T-helper 2 cell (primary cell): ENCODE measurements around the gene SIRT4.
"Not testable (repeated sequence)": the region's sequence is repeated elsewhere in the genome, so short reads cannot be mapped to it uniquely, and the experiment has no call there.

Source experiments
- DNase-seq, 5 experiments: peaks; one replicate each; pipeline versions ENCODE4 v3.0.0 to v3.0.0-alpha.2; 2012 to 2022

The SIRT4 gene

DNA sequence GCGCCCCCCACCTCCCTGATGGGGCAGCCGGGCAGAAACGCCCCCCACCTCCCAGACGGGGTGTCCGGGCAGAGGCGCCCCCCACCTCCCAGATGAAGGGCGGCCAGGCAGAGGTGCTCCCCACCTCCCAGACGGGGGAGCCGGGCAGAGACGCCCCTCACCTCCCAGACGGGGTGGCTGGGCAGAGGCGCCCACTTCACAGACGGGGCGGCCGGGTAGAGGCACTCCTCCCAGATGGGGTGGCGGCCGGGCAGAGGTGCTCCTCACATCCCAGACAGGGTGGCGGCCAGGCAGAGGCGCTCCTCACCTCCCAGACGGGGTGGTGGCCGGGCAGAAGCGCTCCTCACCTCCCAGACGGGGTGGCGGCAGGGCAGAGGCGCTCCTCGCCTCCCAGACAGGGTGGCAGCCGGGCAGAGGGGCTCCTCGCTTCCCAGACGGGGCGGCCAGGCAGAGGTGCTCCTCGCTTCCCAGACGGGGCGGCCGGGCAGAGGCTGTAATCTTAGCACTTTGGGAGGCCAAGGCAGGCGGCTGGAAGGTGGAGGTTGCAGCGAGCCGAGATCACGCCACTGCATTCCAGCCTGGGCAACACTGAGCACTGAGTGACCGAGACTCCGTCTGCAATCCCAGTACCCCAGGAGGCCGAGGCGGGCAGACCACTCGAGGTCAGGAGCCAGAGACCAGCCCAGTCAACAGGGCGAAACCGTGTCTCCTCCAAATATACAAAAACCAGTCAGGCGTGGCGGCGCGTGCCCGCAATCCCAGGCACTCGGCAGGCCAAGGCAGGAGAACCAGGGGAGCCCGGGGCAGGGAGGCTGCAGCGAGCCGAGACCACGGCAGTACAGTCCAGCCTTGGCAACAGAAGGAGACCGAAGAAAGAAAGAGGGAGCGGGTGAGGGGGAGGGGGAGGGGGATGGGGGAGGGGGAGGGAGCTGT lies 23.7 kb upstream of the SIRT4 start:
- DNase-seq = no peak

DNA sequence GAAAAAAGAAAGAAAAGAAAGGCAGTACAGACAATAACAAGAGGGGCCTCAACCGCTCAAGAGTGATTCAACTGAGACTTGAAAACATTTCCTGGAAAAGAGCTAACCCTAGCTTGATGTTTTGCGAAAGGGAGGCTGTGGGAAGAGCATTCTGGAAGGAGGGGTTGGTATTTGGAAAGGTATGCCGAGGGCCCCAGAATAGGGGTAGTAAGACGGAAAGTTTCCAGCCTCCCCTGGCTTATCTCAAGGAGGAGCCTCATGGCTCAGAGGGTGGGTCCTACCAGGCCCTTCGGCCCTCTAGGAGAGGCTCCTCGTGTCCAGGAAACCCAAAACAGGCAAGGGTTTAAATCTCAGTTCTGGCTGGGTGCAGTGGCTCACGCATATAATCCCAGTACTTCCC lies 18.8 kb upstream of the SIRT4 start:
- no peak for DNase-seq

DNA sequence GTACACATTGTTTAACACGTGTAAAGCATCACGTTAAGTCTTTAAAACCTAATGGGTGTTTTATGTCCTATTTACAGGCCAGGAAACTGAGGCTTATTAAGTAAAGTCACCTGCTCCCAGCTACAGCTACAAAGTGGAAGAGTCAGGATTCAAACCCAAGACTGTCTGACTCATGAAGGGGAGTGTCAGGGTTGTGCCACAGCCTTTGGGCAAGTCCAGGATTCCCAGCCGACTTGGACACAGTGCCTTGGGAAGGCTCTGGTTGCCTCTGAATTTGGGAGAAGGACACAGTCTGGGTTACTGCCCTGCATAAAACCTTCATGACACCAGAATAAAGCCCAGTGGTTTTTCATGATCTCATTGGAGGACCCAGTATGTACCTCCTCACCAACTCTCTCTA lies 17.7 kb upstream of the SIRT4 start:
- no peak for DNase-seq

DNA sequence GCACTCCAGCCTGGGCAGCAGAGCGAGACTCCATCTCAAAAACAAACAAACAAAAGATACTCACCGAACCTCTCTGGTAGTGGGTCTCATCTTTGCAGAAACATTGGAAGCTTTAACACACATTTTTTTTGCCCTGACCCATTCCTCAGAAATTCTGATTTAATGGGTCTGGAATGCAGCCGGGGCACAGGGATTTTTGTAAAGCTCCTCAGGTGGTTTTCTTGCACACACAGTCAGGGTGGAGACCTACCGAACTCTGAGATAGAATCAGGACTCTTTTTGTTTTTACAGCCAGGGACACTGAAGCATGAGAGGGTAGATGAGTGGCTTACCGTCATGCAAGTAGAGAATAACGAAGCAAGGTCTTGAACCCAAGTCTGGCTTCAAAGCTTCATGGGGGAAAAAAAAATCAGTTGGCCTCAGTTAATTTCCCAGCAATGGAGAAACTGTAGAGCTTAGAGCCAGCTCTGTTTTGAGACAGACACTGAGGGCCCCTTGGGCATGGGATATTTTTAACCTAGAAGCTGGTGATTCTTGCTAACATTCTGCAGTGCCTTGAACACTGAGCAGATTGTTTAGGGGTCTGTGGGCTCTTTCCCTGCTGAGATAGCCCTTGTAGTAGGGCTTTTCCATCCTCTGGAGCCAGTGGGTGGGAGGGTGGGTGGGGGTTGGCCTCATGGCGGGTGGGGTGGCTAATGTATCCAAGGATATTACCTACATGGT lies 15.2 kb upstream of the SIRT4 start:
- DNase-seq = no peak

DNA sequence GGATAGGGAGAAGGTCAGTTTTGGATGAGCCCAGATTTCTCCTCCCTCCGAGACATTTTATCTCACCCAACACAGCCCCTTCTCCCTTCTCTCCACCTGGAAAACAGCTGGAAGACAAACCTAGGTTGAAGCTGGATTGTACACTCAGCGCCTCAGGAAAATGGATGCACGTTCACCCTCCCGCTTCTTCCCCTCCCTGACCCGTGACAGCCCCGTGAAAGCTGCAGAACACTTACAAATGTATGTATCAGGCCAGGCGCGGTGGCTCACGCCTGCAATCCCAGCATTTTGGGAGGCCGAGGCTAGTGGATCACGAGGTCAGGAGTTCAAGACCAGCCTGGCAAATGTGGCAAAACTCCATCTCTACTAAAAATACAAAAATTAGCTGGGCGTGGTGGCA lies 14.6 kb upstream of the SIRT4 start:
- DNase-seq = no peak

GRCh38 chr12:120290609-120291305 lies 11.4 kb upstream of the SIRT4 start:
- peak in 2 of 5 experiments; percentile 12 to 29 for DNase-seq

DNA sequence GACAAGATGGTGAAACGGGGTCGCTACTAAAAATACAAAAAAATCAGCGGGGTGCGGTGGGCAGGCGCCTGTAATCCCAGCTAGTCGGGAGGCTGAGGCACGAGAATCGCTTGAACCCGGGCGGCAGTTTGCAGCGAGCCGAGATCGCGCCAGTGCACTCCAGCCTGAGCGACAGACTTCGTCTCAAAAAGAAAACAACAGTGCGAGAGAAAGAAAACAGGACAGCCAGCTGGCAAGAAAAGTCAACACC lies 9.8 kb upstream of the SIRT4 start:
- no peak for DNase-seq

GRCh38 chr12:120292661-120293531 lies 9.2 kb upstream of the SIRT4 start, which contains the start of gene RNU4-1:
RNU4-1 (minus strand) TSS chr12:120293237.
- DNase-seq = peak; percentile 25 to 92 (median 69)

- DNase-seq = no peak
These were observed 12.1 kb downstream of the SIRT4 start for GRCh38 chr12:120314220-120314619.

DNA sequence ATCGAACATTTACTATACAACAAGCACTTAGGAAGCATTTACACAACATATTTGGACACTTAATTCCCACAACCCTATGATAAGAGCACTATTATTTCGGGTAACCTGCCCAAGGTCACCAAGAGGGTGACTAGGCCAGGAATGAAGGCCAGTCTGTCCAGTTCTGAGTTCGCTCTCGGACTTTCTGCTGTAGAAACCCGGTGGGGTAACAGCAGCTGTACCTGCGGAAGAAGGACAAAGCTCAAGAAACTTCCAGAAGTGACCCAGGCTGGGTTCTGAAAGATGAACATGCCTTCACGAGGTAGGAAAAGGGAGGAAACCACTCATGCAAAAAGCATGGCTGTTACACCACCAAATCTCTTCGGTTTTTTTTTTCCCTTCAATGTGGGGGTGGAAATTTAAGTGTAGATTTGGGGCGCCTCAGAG lies 14.7 kb downstream of the SIRT4 start:
- no peak for DNase-seq

GRCh38 chr12:120317224-120318105 lies 15.3 kb downstream of the SIRT4 start:
- DNase-seq = peak; percentile 99 to 100 (median 100)

GRCh38 chr12:120321382-120322202 lies 19.5 kb downstream of the SIRT4 start:
- no peak for DNase-seq

GRCh38 chr12:120323772-120324171 lies 21.7 kb downstream of the SIRT4 start:
- DNase-seq = no peak

DNA sequence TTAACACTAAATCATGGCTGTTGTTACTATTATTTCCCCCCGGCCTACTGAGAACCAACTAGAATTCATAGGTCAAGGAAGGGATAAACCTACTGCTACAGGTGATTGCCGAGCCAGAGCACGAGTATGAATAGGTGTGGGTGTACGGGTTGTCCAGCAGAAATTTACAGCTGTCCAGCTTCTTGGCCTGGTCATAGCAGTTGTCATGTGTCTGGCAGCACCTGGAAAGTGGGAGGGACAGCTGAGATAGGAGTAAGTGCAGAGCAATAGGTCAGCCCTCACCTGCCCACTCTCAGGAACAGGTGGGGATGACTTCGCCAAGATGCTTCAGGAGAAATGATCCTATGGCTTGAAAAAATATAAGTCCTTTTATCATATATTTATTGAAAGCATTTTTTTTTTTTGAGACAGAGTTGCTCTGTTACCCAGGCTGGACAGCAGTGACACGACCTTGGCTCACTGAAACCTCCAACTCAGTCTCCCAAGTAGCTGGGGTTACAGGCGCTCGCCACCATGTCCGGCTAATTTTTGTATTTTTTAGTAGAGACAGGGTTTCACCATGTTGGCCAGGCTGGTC lies 22.8 kb downstream of the SIRT4 start:
- no peak for DNase-seq

DNA sequence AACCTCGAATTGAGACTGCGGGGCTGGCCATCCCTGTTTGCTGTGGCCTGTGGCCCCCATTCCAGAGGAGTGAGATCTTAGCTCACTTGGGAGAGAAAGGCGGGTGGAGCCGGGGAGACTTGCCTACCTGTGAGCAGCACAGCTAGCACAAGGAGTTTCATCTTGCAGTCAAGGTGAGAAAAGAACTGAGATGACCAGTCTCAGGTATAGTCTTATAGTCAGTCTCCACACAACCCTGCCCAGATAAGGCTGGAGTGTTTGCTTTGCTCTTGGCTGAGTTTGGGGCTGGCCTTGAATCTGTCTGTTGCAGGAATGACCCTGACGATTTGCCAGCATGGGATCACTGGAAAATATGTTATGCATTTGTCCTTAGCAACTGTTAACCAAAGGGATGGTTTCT lies 25.5 kb downstream of the SIRT4 start, which contains the start of gene PLA2G1B:
TSS of gene PLA2G1B (minus strand) at position 187 of the 400 bp plus-strand sequence. CDS start at position 161, 26 bp downstream.
- DNase-seq = no peak

DNA sequence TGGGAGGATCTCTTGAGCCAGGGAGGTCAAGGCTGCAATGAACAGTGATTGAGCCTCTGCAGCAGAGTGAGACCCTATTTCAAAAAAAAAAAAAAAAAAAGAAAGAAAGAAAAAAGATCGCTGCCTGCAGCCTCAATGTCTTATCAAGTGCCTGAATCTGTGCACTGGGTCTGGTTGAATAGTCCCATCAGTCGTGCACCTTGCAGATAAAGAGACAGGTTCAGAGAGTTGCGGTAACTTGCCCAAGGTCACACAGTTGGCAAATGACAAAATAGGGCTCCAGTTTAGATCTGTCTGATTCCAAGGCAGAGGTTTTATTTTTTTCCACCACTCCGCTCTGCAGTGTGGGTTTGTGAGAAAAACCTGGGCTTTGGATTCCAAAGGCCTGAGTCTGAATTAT lies 26.1 kb downstream of the SIRT4 start:
- no peak for DNase-seq

DNA sequence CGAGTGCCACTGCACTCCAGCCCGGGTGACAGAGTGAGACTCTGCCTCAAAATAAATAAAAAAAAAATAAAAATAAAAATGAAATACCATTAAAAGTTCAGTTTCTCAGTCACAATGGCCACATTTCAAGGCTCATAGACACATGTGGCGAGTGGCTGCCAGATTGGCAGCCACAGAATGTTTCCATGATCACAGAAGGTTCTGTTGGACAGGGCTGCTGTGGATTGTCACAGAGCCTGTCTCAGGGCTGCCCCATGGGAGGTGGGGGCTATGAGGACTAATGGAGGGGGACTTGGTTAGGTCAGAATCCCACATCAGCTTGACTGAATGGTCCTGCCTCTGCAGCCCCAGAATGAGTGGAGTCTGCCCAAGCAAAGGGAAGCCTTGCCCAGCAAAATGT lies 29.3 kb downstream of the SIRT4 start:
- DNase-seq = no peak

- DNase-seq = no peak
These were observed 29.9 kb downstream of the SIRT4 start for GRCh38 chr12:120332041-120332440.

DNA sequence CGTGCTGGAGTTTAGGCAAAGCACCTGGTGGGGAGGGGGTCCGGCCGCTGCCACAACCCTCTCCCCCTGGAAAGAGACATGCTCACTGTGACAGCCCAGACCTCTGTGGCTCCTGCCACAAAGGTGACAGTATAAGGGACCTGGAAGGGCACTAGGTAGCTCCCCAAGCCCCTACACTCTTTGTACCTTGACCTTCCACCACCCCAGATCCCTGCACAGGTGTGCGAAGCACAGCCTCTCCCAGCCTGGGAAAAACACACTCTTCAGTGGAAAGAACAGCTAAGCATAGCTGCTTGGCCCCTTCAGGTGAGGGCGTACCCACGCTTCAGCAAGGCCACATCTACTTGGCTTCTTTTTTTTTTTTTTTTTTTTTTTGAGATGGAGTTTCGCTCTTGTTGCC lies 30.4 kb downstream of the SIRT4 start:
- DNase-seq = no peak

- not testable (repeated sequence) for DNase-seq
These were observed 33.3 kb downstream of the SIRT4 start for GRCh38 chr12:120335447-120335846.
